Neuron (in vitro differentiated cells): ENCODE results near the gene TBX21.

Source experiments
- H2AFZ ChIP-seq: one replicate; pipeline ENCODE4 v1.6.1; 2013; ENCODE audit warnings: low read depth, mild to moderate bottlenecking, inconsistent platforms, low read length, moderate library complexity
- H3K27me3 ChIP-seq: one replicate; pipeline ENCODE4 v1.6.1; 2013; ENCODE audit warnings: low read length; ENCODE audit not compliant: insufficient read depth
- H3K36me3 ChIP-seq: one replicate; pipeline ENCODE4 v1.6.1; 2013; ENCODE audit warnings: low read length; ENCODE audit not compliant: insufficient read depth
- H3K4me1 ChIP-seq: one replicate; pipeline ENCODE4 v1.6.1; 2013; ENCODE audit warnings: low read length; ENCODE audit not compliant: insufficient read depth
- H3K4me3 ChIP-seq: 2 replicates; pipeline ENCODE4 v1.5.1; 2013; ENCODE audit warnings: mild to moderate bottlenecking, low read length, moderate library complexity
- H3K9me3 ChIP-seq: one replicate; pipeline ENCODE4 v1.6.1; 2013; ENCODE audit warnings: low read length

TBX21 gene

DNA sequence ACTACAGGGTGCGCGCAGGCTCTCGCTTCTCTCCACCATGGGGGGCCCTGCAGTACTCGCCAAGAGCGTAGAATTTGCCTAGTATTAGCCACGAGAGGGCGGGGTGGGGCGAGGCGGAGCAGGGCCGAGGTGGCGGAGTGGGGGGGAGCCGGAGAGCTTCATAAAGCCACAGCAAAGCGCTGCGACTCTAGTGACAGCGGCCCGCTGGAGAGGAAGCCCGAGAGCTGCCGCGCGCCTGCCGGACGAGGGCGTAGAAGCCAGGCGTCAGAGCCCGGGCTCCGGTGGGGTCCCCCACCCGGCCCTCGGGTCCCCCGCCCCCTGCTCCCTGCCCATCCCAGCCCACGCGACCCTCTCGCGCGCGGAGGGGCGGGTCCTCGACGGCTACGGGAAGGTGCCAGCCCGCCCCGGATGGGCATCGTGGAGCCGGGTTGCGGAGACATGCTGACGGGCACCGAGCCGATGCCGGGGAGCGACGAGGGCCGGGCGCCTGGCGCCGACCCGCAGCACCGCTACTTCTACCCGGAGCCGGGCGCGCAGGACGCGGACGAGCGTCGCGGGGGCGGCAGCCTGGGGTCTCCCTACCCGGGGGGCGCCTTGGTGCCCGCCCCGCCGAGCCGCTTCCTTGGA, at the start of gene TBX21:
TBX21 (plus strand) TSS at position 190 of the 627 bp plus-strand sequence; CDS start at position 409, 219 bp downstream.
- Histone ChIP-seq H3K4me3 (peak within 1 kb of the TSS; percentile 25), H3K4me1 (peaks cover 4% of the 10 kb centered on the region), H2AFZ (peak within 1 kb of the TSS; percentile 34), H3K27me3 (peaks cover 69% of the 10 kb centered on the region), H3K36me3 (no peaks in the 10 kb centered on the region), H3K9me3 (no peaks in the 10 kb centered on the region)

DNA sequence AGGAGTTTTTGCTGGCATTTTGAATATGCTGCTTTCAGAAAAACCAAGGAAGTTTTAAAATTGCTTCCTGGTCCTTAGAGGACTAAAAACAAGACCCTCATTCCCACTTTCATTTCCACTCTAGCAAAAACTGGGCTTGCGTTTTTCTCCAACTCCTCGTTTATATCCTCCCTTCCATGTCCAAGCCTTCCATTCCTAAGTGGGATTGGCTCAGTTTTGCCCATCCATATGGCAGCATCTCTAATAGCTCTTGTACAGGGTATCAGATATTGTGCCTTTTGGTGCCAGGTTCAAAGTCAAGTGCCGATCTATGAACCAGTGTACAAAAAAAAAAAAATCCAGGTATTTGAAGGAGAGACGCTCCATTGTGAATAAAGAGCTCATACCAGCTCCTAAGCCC, 49.0 kb upstream of the TBX21 start:
- Histone ChIP-seq H2AFZ (no peak overlapping the region), H3K27me3 (no peaks in the 10 kb centered on the region), H3K4me3 (no peak overlapping the region), H3K36me3 (peaks cover 65% of the 10 kb centered on the region), H3K4me1 (no peaks in the 10 kb centered on the region), H3K9me3 (no peaks in the 10 kb centered on the region)

GRCh38 chr17:47684535-47685193, 48.4 kb upstream of the TBX21 start:
- no peaks in the 10 kb centered on the region for H3K4me1 ChIP-seq
- no peaks in the 10 kb centered on the region for H3K27me3 ChIP-seq
- H3K4me3 ChIP-seq: no peak overlapping the region
- no peak overlapping the region for H2AFZ ChIP-seq
- H3K9me3 ChIP-seq: no peaks in the 10 kb centered on the region
- peaks cover 60% of the 10 kb centered on the region for H3K36me3 ChIP-seq

DNA sequence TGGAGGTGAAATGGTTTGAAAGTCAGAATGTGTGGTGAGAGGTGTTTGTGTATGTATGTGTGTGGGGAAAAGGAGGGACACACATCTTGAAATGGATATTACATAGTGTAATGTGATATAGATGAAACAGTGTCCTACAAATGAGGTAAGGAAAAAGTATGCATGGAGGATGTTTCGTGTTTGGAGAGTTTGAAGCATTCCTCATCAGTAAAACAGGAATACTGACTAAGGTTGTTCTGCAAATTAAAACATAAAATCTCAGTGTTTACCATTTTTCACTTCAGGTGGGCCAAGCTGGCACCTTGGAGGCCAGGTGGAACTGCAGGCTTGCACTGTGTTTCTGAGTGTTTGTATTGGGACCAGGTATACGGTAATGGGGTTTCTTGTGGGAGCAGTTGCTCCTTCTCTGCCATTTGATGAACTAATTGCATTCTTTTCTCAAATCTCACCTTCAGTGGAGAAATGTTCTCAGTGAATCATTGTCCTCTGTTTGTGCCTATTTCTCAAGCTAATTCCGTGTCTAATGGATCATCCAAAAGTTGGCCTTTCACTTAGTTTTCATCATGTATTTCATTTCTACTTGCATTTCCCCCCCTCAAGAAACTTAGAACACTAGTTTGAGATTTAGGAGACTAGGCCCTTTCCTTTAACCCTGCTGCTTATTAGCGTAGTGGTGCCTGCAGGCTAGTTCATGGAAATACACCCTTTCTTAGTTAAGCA, 47.3 kb upstream of the TBX21 start:
- Histone ChIP-seq H3K27me3 (no peaks in the 10 kb centered on the region), H3K4me3 (no peak overlapping the region), H3K4me1 (no peaks in the 10 kb centered on the region), H2AFZ (no peak overlapping the region), H3K9me3 (no peaks in the 10 kb centered on the region), H3K36me3 (peaks cover 50% of the 10 kb centered on the region)

GRCh38 chr17:47686276-47686635, 46.8 kb upstream of the TBX21 start:
- peaks cover 47% of the 10 kb centered on the region for H3K36me3 ChIP-seq

GRCh38 chr17:47686664-47687327, 46.2 kb upstream of the TBX21 start:
- no peak overlapping the region for H3K4me3 ChIP-seq
- peaks cover 44% of the 10 kb centered on the region for H3K36me3 ChIP-seq
- H3K27me3 ChIP-seq: no peaks in the 10 kb centered on the region
- H2AFZ ChIP-seq: no peak overlapping the region
- no peaks in the 10 kb centered on the region for H3K4me1 ChIP-seq
- H3K9me3 ChIP-seq: no peaks in the 10 kb centered on the region

More at GRCh38 chr17:47686276-47686635, 46.8 kb upstream of the TBX21 start:
- H2AFZ ChIP-seq: no peak overlapping the region
- H3K4me3 ChIP-seq: no peak overlapping the region
- no peaks in the 10 kb centered on the region for H3K4me1 ChIP-seq
- no peaks in the 10 kb centered on the region for H3K9me3 ChIP-seq
- H3K27me3 ChIP-seq: no peaks in the 10 kb centered on the region

DNA sequence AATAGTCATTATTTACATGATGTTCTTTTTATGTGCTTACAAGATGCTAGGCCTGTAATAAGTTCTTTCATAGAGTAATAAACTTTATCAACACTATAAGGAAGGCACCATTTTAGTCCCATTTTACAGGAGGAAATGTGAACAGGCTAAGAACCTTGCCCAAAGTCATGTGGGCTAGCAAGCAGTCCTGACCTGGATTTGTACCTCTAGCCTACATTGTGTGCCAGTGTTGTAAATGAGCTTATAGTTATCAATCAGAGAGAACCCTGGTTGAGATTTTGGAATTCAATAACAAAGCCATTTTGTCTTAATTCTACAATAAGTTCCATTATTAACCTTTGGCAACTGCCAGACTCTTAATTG, 45.7 kb upstream of the TBX21 start:
- Histone ChIP-seq H3K4me1 (peaks cover 3% of the 10 kb centered on the region), H3K4me3 (no peak overlapping the region), H3K36me3 (peaks cover 39% of the 10 kb centered on the region), H3K9me3 (no peaks in the 10 kb centered on the region), H3K27me3 (no peaks in the 10 kb centered on the region), H2AFZ (no peak overlapping the region)

DNA sequence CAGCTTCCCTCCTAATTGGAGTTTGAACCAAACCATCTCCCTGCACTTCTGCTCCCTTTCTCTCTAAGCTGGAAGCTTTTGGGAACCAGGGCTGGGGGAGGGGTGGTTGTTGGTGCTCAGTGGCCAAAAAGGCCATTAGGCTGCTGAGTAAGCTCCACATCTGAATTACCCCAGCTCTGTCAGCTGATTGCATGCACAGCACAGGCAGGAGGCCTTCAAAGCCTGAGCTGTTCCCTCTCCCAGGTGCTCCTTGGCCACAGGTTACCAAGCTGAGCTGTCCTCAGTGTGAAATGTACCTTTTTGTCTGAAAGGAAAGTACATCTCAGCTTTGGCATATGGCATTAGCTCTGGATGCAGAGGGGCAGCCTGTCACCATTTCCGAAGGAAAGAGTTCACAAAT, 45.3 kb upstream of the TBX21 start:
- Histone ChIP-seq H3K27me3 (no peaks in the 10 kb centered on the region), H3K4me1 (peaks cover 6% of the 10 kb centered on the region)

GRCh38 chr17:47690121-47690520, 42.9 kb upstream of the TBX21 start:
- H3K9me3 ChIP-seq: no peaks in the 10 kb centered on the region
- no peak overlapping the region for H3K4me3 ChIP-seq
- H3K4me1 ChIP-seq: peaks cover 19% of the 10 kb centered on the region

More for the DNA sequence above, 45.3 kb upstream of the TBX21 start:
- no peaks in the 10 kb centered on the region for H3K9me3 ChIP-seq
- no peak overlapping the region for H3K4me3 ChIP-seq
- H2AFZ ChIP-seq: no peak overlapping the region
- H3K36me3 ChIP-seq: peaks cover 35% of the 10 kb centered on the region

GRCh38 chr17:47692137-47692894, 40.7 kb upstream of the TBX21 start:
- no peaks in the 10 kb centered on the region for H3K9me3 ChIP-seq
- no peaks in the 10 kb centered on the region for H3K27me3 ChIP-seq
- H2AFZ ChIP-seq: no peak overlapping the region
- peaks cover 3% of the 10 kb centered on the region for H3K36me3 ChIP-seq
- H3K4me1 ChIP-seq: peaks cover 27% of the 10 kb centered on the region
- H3K4me3 ChIP-seq: no peak overlapping the region

More at GRCh38 chr17:47690121-47690520, 42.9 kb upstream of the TBX21 start:
- Histone ChIP-seq H3K36me3 (peaks cover 14% of the 10 kb centered on the region), H2AFZ (no peak overlapping the region), H3K27me3 (no peaks in the 10 kb centered on the region)

DNA sequence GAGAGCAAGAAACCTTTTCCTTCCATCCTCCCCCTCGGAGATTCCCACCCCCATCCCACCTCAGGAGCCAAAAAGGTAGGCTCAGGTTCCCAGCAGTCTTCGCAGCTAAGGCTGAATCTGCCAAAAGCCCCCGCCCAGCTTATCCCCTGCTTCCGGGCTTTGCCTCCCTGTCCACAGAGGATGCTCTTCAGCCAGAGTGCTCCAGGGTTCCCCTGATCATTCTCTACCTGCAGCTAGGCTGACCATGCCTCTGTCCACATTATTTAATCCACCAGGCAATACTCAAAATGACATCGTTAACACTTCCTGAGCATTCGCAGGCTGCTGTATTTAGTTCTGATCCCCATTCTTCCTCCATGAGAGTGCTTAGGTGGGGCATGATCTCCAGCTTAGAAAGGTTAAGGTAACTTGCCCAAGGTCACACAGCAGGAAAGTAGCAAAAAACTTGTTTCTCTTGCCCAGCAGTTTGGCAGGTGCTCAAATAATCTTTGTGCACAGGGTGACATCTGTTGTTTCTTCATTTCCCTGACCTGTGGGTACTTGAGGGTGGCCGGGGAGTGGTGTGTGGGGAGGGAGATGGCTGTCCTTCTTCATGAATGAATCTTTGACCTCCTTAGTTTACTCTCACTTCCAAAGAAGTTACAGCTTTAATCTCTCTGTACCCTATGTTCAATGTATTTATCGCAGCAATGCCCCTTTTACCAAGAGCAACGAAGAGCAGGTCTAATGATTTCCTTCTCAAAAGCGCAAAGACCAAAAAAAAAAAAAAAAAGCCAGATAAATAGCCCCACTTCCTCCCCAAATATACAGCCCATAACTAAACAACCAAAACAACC, 39.9 kb upstream of the TBX21 start:
- Histone ChIP-seq H3K9me3 (no peaks in the 10 kb centered on the region), H3K27me3 (no peaks in the 10 kb centered on the region), H3K4me3 (peak overlapping the region; percentile 55), H3K36me3 (peaks cover 3% of the 10 kb centered on the region), H2AFZ (peak overlapping the region; percentile 79), H3K4me1 (peaks cover 27% of the 10 kb centered on the region)
